AG09309 (cell line): ENCODE data around the gene MED13L.

Source experiments
- DNase-seq: peaks from one replicate; pipeline ENCODE4 v3.0.0-alpha.2; 2010; ENCODE audit warnings: low read depth
- H3K4me3 ChIP-seq: 2 replicates; pipeline ENCODE4 v1.5.1; 2011; ENCODE audit warnings: mild to moderate bottlenecking, low read depth, low read length, moderate library complexity; ENCODE audit not compliant: control insufficient read depth
- TF ChIP-seq, protein P1 (sequence below): IDR thresholded peaks from 2 replicates; pipeline ENCODE4 v1.5.1; 2011; ENCODE audit warnings: mild to moderate bottlenecking, low read depth, low read length, inconsistent platforms; ENCODE audit not compliant: insufficient read depth, control insufficient read depth; ENCODE audit errors: missing control alignments

MED13L gene

DNA sequence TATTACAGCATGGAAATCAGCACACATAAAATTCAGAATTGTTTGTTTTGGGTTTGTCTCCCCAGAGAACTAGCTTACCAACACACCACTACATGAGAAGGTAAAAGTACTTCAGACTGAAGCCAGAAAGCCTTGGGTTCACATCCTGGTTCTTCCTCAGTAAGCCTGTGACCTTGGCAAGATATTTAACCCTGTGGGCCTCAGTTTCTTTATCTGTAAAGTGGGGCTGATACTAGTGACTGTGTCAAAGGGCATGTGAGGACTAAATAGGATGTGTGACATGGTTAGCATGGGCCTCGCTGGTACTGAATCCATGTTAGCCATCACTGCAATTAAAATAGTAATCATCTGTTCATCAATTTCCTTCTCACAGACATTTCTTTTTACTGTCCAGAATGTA is 366.1 kb downstream of the MED13L start:
- H3K4me3 ChIP-seq: no peak overlapping the region
- TF ChIP-seq, protein P1, sequence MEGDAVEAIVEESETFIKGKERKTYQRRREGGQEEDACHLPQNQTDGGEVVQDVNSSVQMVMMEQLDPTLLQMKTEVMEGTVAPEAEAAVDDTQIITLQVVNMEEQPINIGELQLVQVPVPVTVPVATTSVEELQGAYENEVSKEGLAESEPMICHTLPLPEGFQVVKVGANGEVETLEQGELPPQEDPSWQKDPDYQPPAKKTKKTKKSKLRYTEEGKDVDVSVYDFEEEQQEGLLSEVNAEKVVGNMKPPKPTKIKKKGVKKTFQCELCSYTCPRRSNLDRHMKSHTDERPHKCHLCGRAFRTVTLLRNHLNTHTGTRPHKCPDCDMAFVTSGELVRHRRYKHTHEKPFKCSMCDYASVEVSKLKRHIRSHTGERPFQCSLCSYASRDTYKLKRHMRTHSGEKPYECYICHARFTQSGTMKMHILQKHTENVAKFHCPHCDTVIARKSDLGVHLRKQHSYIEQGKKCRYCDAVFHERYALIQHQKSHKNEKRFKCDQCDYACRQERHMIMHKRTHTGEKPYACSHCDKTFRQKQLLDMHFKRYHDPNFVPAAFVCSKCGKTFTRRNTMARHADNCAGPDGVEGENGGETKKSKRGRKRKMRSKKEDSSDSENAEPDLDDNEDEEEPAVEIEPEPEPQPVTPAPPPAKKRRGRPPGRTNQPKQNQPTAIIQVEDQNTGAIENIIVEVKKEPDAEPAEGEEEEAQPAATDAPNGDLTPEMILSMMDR: no peak
- DNase-seq: no peak

DNA sequence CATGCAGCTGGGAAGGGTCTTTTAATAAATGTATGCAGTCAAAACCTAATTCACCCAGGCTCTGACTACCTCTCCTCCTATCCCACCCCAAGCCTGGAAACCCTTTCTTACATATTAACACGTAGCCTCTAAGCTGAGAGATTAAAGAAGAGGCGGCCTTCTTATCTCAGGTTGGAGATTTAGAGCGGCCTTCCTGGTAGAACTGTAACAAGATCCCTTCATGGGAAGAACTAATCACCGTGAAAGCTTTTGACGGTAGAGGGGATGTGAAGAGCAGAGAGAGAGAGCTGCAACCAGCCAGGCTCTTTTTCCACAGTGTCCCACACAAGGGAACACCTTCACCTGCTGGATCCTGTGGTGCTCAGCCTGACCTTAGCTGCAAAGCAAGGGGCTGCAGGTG is 367.4 kb downstream of the MED13L start:
- no peak for DNase-seq
- H3K4me3 ChIP-seq: no peak overlapping the region
- TF ChIP-seq, protein P1: no peak
